ENCODE measurements around the gene NFATC2.

DNA sequence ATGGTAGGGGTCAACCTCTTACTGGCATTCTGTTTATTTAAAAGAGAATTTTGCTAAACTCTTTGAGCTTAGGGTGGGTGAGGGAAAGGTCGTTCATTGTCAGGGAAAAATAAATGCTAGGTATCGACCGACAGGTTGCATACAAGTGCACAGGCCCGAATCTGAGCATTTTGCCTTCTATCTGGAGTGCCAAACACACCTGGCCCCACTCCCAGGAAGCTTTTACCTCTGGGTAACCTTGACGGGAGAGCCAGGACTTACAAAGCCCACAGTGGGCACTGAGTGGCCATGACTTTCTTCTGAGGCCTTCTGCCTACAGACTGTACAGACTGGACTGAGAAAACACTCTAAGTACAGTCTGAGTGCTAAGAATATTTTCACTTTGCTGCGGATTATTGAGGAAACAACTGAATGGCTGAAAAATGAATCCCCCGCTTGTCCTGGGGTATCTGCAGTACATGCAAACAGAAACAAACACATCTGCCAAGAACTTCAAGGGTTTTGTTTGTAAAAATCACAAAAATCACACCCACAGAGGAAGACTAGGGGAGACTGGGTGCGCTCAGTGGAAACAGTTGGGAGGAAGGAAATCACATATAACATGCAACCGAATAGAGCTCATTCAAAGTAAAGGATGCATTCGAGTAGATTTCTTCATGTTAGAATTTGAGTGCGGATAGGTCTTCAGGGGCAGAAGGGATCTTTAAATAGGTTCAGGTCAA is 152.8 kb downstream of the NFATC2 start:
- TF ChIP-seq, protein P1, sequence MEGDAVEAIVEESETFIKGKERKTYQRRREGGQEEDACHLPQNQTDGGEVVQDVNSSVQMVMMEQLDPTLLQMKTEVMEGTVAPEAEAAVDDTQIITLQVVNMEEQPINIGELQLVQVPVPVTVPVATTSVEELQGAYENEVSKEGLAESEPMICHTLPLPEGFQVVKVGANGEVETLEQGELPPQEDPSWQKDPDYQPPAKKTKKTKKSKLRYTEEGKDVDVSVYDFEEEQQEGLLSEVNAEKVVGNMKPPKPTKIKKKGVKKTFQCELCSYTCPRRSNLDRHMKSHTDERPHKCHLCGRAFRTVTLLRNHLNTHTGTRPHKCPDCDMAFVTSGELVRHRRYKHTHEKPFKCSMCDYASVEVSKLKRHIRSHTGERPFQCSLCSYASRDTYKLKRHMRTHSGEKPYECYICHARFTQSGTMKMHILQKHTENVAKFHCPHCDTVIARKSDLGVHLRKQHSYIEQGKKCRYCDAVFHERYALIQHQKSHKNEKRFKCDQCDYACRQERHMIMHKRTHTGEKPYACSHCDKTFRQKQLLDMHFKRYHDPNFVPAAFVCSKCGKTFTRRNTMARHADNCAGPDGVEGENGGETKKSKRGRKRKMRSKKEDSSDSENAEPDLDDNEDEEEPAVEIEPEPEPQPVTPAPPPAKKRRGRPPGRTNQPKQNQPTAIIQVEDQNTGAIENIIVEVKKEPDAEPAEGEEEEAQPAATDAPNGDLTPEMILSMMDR (IDR thresholded peaks at IDR 0.05), result no peak
- TF ChIP-seq POLR2AphosphoS5 (IDR thresholded peaks at IDR 0.05), result no peak
- TF ChIP-seq POLR2A (IDR thresholded peaks at IDR 0.05; ENCODE audit: low read depth), result no peak
- TF ChIP-seq EP300 (IDR thresholded peaks at IDR 0.05), result no peak

Measured in esophagus muscularis mucosa (tissue), 4 donors.